Fibroblast of lung (primary cell): Measurements from ENCODE around the gene SGCA.

Experiments used
- EZH2 ChIP-seq: IDR thresholded peaks from 2 replicates; pipeline ENCODE4 v1.5.1; 2012; ENCODE audit warnings: low read length, control low read depth, mild to moderate bottlenecking; ENCODE audit errors: missing control alignments
- TF ChIP-seq, protein P1 (sequence below), 2 donors: IDR thresholded peaks in 1 of 2; conservative IDR thresholded peaks in 1 of 2; 1 replicate in 1 of 2; 2 replicates in 1 of 2; pipeline ENCODE4 v1.5.1; 2011 to 2012; ENCODE audit warnings: low read length in 2 of 2, control low read depth in 1 of 2, inconsistent platforms in 1 of 2, low read depth in 1 of 2, mild to moderate bottlenecking in 1 of 2

DNA sequence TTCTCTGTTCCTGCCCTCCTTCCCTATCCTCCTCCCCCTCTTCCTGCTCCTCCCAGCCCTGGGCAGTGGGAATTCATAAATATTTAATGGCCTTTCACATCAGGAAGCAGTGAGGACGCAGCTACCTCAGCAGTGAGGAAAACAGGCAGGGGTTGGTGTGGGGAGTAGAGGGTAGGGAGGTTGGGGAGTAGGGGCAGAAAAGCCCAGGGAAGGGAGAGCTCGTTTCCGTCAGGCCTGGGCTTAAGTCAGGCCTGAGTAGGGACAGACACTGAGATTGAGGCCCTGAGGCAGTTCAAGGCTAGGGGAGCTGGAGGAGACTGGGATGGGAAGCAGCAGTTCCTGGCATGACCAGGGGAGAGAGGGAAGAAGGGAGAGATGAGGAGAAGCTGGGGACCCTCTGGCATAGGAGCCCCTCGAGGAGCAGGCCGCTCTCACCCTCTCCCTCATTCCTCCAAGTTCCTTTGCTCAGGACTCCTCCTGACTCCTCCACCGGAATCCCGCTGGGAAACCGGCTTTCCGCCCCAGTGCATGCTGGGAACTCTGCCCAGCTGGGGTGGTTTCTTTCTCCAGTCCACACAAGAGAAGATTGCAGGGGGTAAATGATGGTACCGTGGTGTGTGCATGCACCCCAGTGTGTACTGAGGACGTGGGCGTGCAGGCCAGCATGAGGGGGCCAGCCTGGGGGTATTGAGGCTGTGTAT is 42.0 kb upstream of the SGCA start:
- TF ChIP-seq, protein P1, sequence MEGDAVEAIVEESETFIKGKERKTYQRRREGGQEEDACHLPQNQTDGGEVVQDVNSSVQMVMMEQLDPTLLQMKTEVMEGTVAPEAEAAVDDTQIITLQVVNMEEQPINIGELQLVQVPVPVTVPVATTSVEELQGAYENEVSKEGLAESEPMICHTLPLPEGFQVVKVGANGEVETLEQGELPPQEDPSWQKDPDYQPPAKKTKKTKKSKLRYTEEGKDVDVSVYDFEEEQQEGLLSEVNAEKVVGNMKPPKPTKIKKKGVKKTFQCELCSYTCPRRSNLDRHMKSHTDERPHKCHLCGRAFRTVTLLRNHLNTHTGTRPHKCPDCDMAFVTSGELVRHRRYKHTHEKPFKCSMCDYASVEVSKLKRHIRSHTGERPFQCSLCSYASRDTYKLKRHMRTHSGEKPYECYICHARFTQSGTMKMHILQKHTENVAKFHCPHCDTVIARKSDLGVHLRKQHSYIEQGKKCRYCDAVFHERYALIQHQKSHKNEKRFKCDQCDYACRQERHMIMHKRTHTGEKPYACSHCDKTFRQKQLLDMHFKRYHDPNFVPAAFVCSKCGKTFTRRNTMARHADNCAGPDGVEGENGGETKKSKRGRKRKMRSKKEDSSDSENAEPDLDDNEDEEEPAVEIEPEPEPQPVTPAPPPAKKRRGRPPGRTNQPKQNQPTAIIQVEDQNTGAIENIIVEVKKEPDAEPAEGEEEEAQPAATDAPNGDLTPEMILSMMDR (conservative IDR thresholded peaks at IDR 0.05 in 1 of 2, IDR thresholded peaks at IDR 0.05 in 1 of 2; ENCODE audit: low read depth in 1 of 2, low read length in 2 of 2), result no peak
- no peak for TF ChIP-seq EZH2
